ENCODE data around the gene PPP4R3A. TPM values are rescaled to one million over a fixed set of nuclear protein-coding genes. Genes with fewer than 3 reads are reported as not detected.
"Not testable (repeated sequence)": the region's sequence is repeated elsewhere in the genome, so short reads cannot be mapped to it uniquely, and the experiment has no call there.

Gene PPP4R3A
- total RNA-seq, 4 donors from 2014 or later: 89.7 to 108 (median 95.7) TPM

DNA sequence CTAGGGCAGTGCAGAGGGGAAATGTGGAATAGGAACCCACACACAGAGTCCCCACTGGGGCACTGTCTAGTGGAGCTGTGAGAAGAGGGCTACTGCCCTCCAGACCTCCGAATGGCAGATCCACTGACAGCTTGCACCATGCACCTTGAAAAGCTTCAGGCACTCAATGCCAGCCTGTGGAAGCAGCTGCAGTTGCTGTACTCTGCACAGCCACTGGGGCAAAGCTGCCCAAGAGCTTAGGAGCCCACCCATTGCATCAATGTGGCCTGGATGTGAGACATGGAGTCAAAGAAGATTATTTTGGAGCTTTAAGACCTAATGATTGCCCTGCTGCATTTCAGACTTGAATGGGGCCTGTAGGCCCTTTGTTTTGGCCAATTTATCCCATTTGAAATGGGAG is 70.8 kb downstream of the PPP4R3A start:
- no peak for DNase-seq
- H3K4me3 ChIP-seq (replicated peaks in 1 of 3): no peak overlapping the region
- no peaks in the 10 kb centered on the region for H3K9me3 ChIP-seq
- 80 to 89% methylated on average over 1 of the region's 1 CpG for WGBS, 2 donors
- H3K27me3 ChIP-seq: no peaks in the 10 kb centered on the region
- H3K36me3 ChIP-seq: no peaks in the 10 kb centered on the region
- H3K27ac ChIP-seq: no peak overlapping the region
- H3K4me1 ChIP-seq: no peaks in the 10 kb centered on the region
- intact Hi-C loops (cut with DNase I): no loop called here
- TF ChIP-seq, protein P1, sequence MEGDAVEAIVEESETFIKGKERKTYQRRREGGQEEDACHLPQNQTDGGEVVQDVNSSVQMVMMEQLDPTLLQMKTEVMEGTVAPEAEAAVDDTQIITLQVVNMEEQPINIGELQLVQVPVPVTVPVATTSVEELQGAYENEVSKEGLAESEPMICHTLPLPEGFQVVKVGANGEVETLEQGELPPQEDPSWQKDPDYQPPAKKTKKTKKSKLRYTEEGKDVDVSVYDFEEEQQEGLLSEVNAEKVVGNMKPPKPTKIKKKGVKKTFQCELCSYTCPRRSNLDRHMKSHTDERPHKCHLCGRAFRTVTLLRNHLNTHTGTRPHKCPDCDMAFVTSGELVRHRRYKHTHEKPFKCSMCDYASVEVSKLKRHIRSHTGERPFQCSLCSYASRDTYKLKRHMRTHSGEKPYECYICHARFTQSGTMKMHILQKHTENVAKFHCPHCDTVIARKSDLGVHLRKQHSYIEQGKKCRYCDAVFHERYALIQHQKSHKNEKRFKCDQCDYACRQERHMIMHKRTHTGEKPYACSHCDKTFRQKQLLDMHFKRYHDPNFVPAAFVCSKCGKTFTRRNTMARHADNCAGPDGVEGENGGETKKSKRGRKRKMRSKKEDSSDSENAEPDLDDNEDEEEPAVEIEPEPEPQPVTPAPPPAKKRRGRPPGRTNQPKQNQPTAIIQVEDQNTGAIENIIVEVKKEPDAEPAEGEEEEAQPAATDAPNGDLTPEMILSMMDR (IDR thresholded peaks at IDR 0.05): no peak
- no peak for TF ChIP-seq POLR2A (IDR thresholded peaks at IDR 0.05)

GRCh38 chr14:91438845-91439244 is 71.3 kb downstream of the PPP4R3A start:
- Histone ChIP-seq H3K27me3 (no peaks in the 10 kb centered on the region), H3K4me3 (replicated peaks in 1 of 3) (no peak overlapping the region), H3K36me3 (no peaks in the 10 kb centered on the region), H3K27ac (no peak overlapping the region), H3K9me3 (no peaks in the 10 kb centered on the region), H3K4me1 (no peaks in the 10 kb centered on the region)
- TF ChIP-seq, protein P1 (IDR thresholded peaks at IDR 0.05): no peak
- no peak for TF ChIP-seq POLR2A (IDR thresholded peaks at IDR 0.05)
- intact Hi-C loops (cut with DNase I): no loop called here
- DNase-seq: no peak

- intact Hi-C loops (cut with DNase I); H3K4me1 ChIP-seq; H3K9me3 ChIP-seq; H3K4me3 ChIP-seq (replicated peaks in 1 of 3); H3K36me3 ChIP-seq; H3K27me3 ChIP-seq; DNase-seq; H3K27ac ChIP-seq: not testable (repeated sequence)
- 74 to 78% methylated on average over 15 to 16 of the region's 16 CpGs for WGBS, 2 donors
Observed at GRCh38 chr14:91436266-91436665, 73.8 kb downstream of the PPP4R3A start.

DNA sequence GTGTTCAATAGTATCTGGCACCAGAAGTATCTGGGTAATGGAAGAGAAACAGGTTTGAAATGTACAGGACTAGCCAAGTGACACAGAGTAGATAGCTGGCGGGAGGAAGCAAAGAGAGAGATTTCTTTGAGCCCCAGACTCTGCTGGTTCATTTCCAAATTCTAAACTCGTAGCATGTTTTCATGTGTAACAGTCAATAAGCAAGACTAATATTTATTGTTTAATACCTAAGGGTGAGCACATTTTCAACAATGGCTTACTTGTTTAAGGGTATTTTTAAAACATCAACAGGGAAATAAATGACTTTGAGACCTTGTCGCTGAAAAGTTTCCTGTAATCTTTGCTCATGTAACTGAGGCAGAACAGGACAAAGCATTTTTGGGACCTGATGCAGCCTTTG is 80.7 kb downstream of the PPP4R3A start:
- H3K4me1 ChIP-seq: no peaks in the 10 kb centered on the region
- no peak overlapping the region for H3K27ac ChIP-seq
- WGBS, 2 donors: 86 to 88% methylated on average over 3 of the region's 3 CpGs

GRCh38 chr14:91428931-91429330 is 81.2 kb downstream of the PPP4R3A start:
- intact Hi-C loops (cut with DNase I); DNase-seq; H3K9me3 ChIP-seq; H3K36me3 ChIP-seq; H3K27ac ChIP-seq; H3K4me3 ChIP-seq (replicated peaks in 1 of 3); H3K4me1 ChIP-seq; H3K27me3 ChIP-seq: not testable (repeated sequence)
- WGBS, 2 donors: 44 to 50% methylated on average over 1 of the region's 1 CpG

More for the DNA sequence above, 80.7 kb downstream of the PPP4R3A start:
- H3K27me3 ChIP-seq: no peaks in the 10 kb centered on the region
- H3K4me3 ChIP-seq (replicated peaks in 1 of 3): no peak overlapping the region
- no peaks in the 10 kb centered on the region for H3K9me3 ChIP-seq
- DNase-seq: no peak
- no peaks in the 10 kb centered on the region for H3K36me3 ChIP-seq
- TF ChIP-seq POLR2A (IDR thresholded peaks at IDR 0.05): no peak
- TF ChIP-seq, protein P1 (IDR thresholded peaks at IDR 0.05): no peak
- intact Hi-C loops (cut with DNase I): no loop called here

DNA sequence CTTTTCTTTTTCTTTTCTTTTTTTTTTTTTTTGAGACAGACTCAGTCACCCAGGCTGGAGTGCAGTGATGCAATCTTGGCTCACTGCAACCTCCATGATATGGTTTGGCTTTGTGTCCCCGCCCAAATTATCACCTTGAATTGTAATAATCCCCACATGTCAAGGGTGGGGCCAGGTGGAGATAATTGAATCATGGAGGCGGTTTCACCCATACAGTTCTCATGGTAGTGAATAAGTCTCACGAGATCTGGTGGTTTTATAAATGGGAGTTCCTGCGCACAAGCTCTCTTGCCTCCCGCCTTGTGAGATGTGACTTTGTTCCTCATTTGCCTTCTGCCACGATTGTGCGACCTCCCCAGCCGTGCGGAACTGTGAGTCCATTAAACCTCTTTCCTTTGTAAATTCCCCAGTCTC is 84.6 kb downstream of the PPP4R3A start:
- H3K4me3 ChIP-seq (replicated peaks in 1 of 3); H3K36me3 ChIP-seq; H3K27ac ChIP-seq; H3K9me3 ChIP-seq; H3K4me1 ChIP-seq; DNase-seq; intact Hi-C loops (cut with DNase I); H3K27me3 ChIP-seq: not testable (repeated sequence)
- 79 to 87% methylated on average over 9 of the region's 9 CpGs for WGBS, 2 donors

Measured in thyroid gland (tissue), 4 donors.